OCI-LY1 (cell line): ENCODE data around the gene MYMX.

Experiments
- H2AFZ ChIP-seq: fragments of 200-600 bp; sonication (generic), shearing (Covaris generic); 2 replicates; pipeline ENCODE4 v1.6.0; 2014; ENCODE audit warnings: antibody characterized with exemption, mild to moderate bottlenecking, low read length
- H3F3A ChIP-seq: fragments of 200-600 bp; sonication (generic), shearing (Covaris generic); 2 replicates; pipeline ENCODE4 v1.6.0; 2014; ENCODE audit warnings: mild to moderate bottlenecking, antibody characterized with exemption, low read length, moderate library complexity; ENCODE audit not compliant: insufficient read depth
- H3K27ac ChIP-seq: fragments of 200-600 bp; sonication (generic); 2 replicates; pipeline ENCODE4 v1.5.1; 2014; ENCODE audit warnings: low read length, mixed run types, mild to moderate bottlenecking, low read depth; ENCODE audit not compliant: poor library complexity, severe bottlenecking
- H3K27me3 ChIP-seq: fragments of 200-600 bp; sonication (generic); 2 replicates; pipeline ENCODE4 v1.6.0; 2014; ENCODE audit warnings: antibody characterized with exemption, mild to moderate bottlenecking, low read length, moderate library complexity; ENCODE audit not compliant: insufficient read depth
- H3K36me3 ChIP-seq: fragments of 200-600 bp; sonication (generic); 2 replicates; pipeline ENCODE4 v1.6.1; 2014; ENCODE audit warnings: mild to moderate bottlenecking, antibody characterized with exemption, low read length, moderate library complexity, mixed read lengths; ENCODE audit not compliant: insufficient read depth
- H3K4me1 ChIP-seq: fragments of 200-600 bp; sonication (generic); 2 replicates; pipeline ENCODE4 v1.5.1; 2014; ENCODE audit warnings: mild to moderate bottlenecking, low read length, moderate library complexity; ENCODE audit not compliant: insufficient read depth, severe bottlenecking
- H3K4me2 ChIP-seq: fragments of 200-600 bp; sonication (generic), shearing (Covaris generic); 2 replicates; pipeline ENCODE4 v1.6.1; 2014; ENCODE audit warnings: low read length
- H3K4me3 ChIP-seq: fragments of 200-600 bp; sonication (generic); 2 replicates; pipeline ENCODE4 v1.5.1; 2014; ENCODE audit warnings: low read length, low read depth, mild to moderate bottlenecking, mixed read lengths; ENCODE audit not compliant: poor library complexity, severe bottlenecking
- H3K79me2 ChIP-seq: fragments of 200-600 bp; shearing (Covaris generic); 2 replicates; pipeline ENCODE4 v1.6.1; 2016; ENCODE audit warnings: mixed run types, low read length, mixed read lengths; ENCODE audit not compliant: insufficient read depth
- H3K9ac ChIP-seq: fragments of 200-600 bp; sonication (generic), shearing (Covaris generic); 2 replicates; pipeline ENCODE4 v1.6.1; 2014; ENCODE audit warnings: mild to moderate bottlenecking, low read length, mixed read lengths
- H3K9me2 ChIP-seq: fragments of 200-600 bp; sonication (generic), shearing (Covaris generic); 2 replicates; pipeline ENCODE4 v1.6.1; 2014; ENCODE audit warnings: low read depth, mild to moderate bottlenecking, low read length, mixed read lengths
- H3K9me3 ChIP-seq: fragments of 200-600 bp; shearing (Covaris generic); 2 replicates; pipeline ENCODE4 v1.6.1; 2014; ENCODE audit warnings: low read length, mixed read lengths
- H4K20me1 ChIP-seq: fragments of 200-600 bp; sonication (generic), shearing (Covaris generic); 2 replicates; pipeline ENCODE4 v1.6.0; 2016; ENCODE audit warnings: mild to moderate bottlenecking, low read length; ENCODE audit not compliant: insufficient read depth
- CTCF ChIP-seq: fragments of 200-600 bp; sonication (generic), shearing (Covaris generic); IDR thresholded peaks from 2 replicates; pipeline ENCODE4 v1.5.1; 2017; ENCODE audit warnings: mild to moderate bottlenecking, antibody characterized with exemption, low read length, moderate library complexity, mixed read lengths
- EZH2 ChIP-seq: fragments of 200-600 bp; sonication (generic), shearing (Covaris generic); IDR thresholded peaks from 2 replicates; pipeline ENCODE4 v1.8.0; 2017; ENCODE audit warnings: borderline replicate concordance, mixed run types, mild to moderate bottlenecking, antibody characterized with exemption, low read length, moderate library complexity, mixed read lengths

Gene MYMX

GRCh38 chr6:44245912-44246662 lies 29.4 kb downstream of the MYMX start:
- Histone ChIP-seq H4K20me1 (no peaks in the 10 kb centered on the region), H3K27ac (peak overlapping the region; percentile 84), H3K4me2 (peak overlapping the region; percentile 82), H3K9me3 (no peaks in the 10 kb centered on the region), H3K4me3 (peak overlapping the region; percentile 98), H3K4me1 (peaks cover 25% of the 10 kb centered on the region), H2AFZ (no peak overlapping the region), H3K79me2 (peaks cover 22% of the 10 kb centered on the region), H3F3A (no peaks in the 10 kb centered on the region), H3K36me3 (peaks cover 41% of the 10 kb centered on the region), H3K9ac (peak overlapping the region; percentile 99), H3K9me2 (no peaks in the 10 kb centered on the region), H3K27me3 (no peaks in the 10 kb centered on the region)
- TF ChIP-seq CTCF = peak; percentile 54
- TF ChIP-seq EZH2 = no peak

- Histone ChIP-seq H3K79me2 (peaks cover 22% of the 10 kb centered on the region), H3K4me2 (peak within 1 kb of the TSS; percentile 82), H3K4me3 (peak within 1 kb of the TSS; percentile 98), H2AFZ (no peak within 1 kb of the TSS), H3K36me3 (peaks cover 48% of the 10 kb centered on the region), H3F3A (0 out of 2 replicates have a peak, but pooled peaks cover 5% of the 10 kb centered on the region), H3K9me3 (no peaks in the 10 kb centered on the region), H3K9ac (peak within 1 kb of the TSS; percentile 99), H3K27me3 (no peaks in the 10 kb centered on the region), H4K20me1 (no peaks in the 10 kb centered on the region), H3K9me2 (no peaks in the 10 kb centered on the region), H3K27ac (peak within 1 kb of the TSS; percentile 84), H3K4me1 (peaks cover 25% of the 10 kb centered on the region)
- TF ChIP-seq EZH2 = no peak
- TF ChIP-seq CTCF = 0 out of 2 replicates have a peak, but pooled peaks have one; percentile 4
Observed at GRCh38 chr6:44246663-44247337, 30.1 kb downstream of the MYMX start, which contains the start of gene HSP90AB1. HSP90AB1 (plus strand) TSS chr6:44247101; CDS start chr6:44248630, 1,529 bp downstream.

DNA sequence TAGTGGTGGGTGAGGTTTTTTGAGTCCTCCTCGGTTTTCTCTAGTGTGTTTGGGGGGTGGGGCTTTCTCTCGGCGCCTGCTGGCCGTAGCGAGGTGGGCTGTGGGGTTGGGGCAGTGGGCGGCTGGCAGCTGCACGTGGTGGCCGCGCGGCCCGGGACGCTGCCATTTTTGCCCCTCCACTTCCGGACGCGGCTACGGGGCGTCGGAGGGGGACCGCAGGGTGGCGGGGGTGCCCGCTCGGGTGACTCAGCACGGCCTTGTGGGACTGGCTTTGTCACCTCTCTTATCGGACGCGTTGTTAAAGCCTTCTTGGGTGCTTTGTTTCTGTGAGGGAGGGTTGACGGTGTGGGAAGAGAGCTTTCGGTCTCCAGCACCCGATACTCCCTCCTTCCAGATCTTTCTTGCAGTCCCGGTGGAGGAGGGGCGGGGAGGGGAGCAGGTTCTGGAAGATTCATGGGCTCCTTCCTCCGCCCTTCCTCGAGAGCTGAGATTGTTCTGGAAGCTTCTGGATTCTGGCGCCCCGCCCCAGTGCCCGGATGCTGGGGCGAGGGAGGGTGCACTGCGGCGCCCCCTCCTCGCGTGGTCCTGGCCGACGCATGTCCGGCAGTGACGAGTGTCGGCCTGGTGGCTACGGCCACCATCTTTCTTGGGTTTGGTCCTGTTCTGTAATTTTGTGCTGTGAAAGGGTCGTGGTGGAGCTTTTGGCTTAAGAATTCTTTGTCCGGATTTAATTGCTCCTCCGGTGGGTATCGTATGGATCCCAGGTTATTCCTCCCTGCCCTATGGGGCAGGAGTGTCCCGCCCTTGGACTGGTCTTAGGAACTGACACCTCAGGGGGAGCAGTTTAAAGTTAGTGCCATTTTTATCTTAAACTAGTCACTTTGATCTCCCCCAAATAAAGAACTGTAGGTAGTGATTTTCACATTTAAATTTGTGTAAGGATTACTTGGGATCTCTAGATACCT lies 30.9 kb downstream of the MYMX start:
- H3K4me3 ChIP-seq = peak overlapping the region; percentile 98
- peak overlapping the region; percentile 82 for H3K4me2 ChIP-seq
- no peaks in the 10 kb centered on the region for H3K9me2 ChIP-seq
- H3K9ac ChIP-seq = peak overlapping the region; percentile 99
- TF ChIP-seq CTCF (0 out of 2 replicates have a peak, but pooled peaks have one; percentile 1), EZH2 (no peak)
- 0 out of 2 replicates have a peak, but pooled peaks cover 7% of the 10 kb centered on the region for H3F3A ChIP-seq
- H3K4me1 ChIP-seq = peaks cover 25% of the 10 kb centered on the region
- H3K27ac ChIP-seq = peak overlapping the region; percentile 84
- peaks cover 56% of the 10 kb centered on the region for H3K36me3 ChIP-seq
- peaks cover 22% of the 10 kb centered on the region for H3K79me2 ChIP-seq
- H2AFZ ChIP-seq = no peak overlapping the region
- no peaks in the 10 kb centered on the region for H3K27me3 ChIP-seq
- no peaks in the 10 kb centered on the region for H3K9me3 ChIP-seq
- H4K20me1 ChIP-seq = no peaks in the 10 kb centered on the region
